GM12864 (cell line): ENCODE data around the gene MAGI1.

Source experiments
- DNase-seq: peaks from one replicate; pipeline ENCODE4 v3.0.0-alpha.2; 2011; ENCODE audit warnings: low read depth
- H3K4me3 ChIP-seq: 2 replicates; pipeline ENCODE4 v1.5.1; 2011; ENCODE audit warnings: mild to moderate bottlenecking, low read depth, low read length, control low read depth
- TF ChIP-seq, protein P1 (sequence below): IDR thresholded peaks from 2 replicates; pipeline ENCODE4 v1.5.1; 2011; ENCODE audit warnings: low read depth, mild to moderate bottlenecking, moderate library complexity, low read length, control low read depth, inconsistent platforms; ENCODE audit errors: missing control alignments

MAGI1 gene

DNA sequence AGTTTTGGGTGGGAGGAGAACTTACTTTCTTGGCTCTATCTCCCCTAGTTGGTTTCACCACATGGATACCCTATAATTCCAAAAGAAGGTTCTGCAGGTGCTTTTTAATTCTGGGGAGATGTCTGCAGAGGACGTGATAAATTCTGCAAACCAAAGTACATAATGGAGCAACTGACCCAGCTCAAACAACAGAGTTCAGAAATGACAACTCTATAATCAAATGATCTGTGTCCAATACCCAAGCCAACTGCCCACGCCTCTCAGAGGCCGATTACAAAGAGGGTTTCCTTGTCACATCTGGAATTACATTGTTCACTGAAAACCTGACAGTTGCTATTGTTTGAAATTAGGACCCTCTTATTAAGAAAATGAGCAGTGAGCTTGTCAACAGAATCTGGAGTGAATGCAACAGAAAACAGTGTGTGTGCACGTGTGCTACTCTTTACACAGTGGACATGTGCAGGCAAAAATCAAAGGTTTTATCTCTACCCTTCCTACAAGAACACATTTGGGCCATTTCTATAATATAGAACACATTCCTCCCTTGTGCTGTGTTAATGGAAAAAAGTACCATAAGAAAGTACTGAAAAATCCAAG lies 593.0 kb downstream of the MAGI1 start:
- H3K4me3 ChIP-seq = no peak overlapping the region
- no peak for DNase-seq

DNA sequence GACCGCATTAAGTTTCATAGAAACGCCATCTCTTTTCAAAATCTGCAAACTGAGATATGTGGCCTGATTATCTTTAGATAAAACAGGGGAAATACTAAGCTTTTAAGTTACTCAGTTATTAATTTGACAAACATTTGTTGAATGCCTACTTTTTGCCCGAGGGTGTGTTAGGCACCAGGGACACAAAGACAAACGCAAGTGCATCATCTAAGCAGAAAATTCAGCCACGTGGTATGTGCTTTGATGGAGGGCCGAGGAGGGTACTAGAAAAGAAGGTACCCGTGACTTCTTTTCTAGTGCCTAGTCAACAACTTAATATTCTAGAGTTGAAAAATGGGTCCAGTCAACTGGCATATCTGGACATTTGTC lies 594.3 kb downstream of the MAGI1 start:
- H3K4me3 ChIP-seq = no peak overlapping the region
- DNase-seq = no peak
- TF ChIP-seq, protein P1, sequence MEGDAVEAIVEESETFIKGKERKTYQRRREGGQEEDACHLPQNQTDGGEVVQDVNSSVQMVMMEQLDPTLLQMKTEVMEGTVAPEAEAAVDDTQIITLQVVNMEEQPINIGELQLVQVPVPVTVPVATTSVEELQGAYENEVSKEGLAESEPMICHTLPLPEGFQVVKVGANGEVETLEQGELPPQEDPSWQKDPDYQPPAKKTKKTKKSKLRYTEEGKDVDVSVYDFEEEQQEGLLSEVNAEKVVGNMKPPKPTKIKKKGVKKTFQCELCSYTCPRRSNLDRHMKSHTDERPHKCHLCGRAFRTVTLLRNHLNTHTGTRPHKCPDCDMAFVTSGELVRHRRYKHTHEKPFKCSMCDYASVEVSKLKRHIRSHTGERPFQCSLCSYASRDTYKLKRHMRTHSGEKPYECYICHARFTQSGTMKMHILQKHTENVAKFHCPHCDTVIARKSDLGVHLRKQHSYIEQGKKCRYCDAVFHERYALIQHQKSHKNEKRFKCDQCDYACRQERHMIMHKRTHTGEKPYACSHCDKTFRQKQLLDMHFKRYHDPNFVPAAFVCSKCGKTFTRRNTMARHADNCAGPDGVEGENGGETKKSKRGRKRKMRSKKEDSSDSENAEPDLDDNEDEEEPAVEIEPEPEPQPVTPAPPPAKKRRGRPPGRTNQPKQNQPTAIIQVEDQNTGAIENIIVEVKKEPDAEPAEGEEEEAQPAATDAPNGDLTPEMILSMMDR = no peak

More for the DNA sequence above, 593.0 kb downstream of the MAGI1 start:
- TF ChIP-seq, protein P1 = no peak

DNA sequence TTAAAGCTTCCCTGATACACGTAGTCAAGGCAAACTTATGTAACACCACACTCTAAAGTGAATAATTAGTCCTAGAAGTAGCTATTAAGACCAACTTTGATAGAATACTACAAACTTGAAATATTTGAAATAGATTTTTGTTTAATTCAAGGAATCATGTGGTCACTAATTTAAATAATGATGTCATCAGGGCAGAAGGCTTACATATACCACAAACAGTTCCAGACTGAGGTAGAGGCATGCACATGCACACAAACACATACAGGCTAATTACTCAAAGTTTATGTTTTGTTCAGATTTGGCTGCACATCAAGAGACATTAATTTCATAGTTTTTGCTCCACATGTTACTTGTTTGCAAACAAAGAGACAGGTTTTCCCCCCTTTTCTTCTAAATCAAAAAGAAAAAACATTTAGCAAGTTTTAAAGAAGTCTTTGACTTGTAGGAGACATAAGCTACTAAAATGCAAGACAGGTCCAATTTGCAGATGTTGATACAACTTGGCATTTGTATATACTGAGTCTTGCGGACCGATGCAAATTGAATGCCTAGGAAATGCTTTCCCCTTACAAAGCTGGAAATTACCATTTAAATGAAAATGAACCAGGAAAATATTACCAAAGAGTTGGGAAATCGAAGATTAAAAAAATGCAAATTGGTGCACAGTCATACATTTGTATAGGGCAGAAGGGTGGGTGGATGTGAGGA lies 594.8 kb downstream of the MAGI1 start:
- H3K4me3 ChIP-seq = no peak overlapping the region
- no peak for DNase-seq
- TF ChIP-seq, protein P1 = no peak

DNA sequence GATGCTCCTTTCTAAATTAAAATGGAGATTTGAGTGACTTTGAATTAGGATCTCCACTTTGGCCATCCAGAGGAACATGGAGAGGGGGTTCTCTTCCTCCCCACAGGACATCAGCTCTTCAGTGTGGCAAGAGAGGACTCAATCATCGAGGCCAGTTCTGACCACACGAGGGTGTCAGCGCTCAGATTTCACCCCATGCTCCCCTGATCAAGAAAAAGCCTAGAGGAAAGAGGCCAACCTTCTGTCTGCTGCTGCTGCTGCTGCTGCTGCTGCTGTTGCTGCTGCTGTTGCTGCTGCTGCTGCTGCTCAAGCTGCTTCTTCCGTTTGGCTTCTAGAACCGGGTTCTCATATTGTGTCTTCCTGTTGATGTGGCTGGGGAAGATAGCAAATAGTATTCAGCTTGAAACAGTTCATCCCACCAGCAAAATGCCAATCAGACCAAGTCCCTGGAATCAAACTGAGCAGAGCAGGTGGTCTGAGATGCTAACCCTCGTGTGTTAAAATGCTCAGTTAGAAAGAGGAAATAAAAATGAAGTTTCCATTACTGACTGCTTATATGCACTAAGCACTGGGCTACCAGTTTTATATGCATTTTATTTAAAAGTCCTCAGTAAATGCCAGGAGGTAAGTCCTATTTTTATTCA lies 599.0 kb downstream of the MAGI1 start:
- TF ChIP-seq, protein P1 = peak; percentile 30
- H3K4me3 ChIP-seq = no peak overlapping the region
- DNase-seq = no peak

DNA sequence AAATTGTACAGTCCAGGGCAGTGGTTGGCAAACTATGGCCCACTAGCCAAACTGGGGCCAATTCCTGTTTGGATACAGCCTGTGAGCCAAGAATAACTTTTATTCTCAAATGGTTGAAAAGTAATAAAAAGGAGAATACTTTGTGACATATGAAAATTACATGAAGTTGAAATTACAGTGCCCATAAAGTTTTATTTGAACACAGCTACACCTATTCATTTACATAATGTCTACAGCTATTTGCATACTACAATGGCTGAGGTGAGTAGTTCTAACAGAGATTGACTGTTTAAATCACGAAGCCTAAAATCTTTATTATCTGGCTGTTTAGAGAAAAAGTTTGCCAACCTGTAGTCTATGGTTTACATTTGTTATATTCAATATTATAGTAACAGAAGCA lies 600.1 kb downstream of the MAGI1 start:
- TF ChIP-seq, protein P1 = no peak
- no peak overlapping the region for H3K4me3 ChIP-seq
- DNase-seq = no peak

DNA sequence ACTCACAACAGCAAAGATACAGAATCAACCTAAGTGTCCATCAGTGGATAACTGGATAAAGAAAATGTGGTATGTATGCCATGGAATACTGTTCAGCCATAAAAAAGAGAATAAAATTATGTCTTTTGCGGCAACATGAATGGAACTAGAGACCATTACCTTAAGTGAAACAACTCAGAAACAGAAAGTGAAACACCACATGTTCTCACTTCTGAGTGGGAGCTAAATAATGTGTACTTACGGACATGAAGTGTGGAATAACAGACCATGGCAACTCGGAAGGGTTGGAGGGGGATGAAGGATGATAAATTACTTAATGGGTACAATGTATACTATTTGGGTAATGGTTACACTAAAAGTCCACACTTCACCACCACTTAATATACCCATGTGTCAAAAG lies 600.6 kb downstream of the MAGI1 start:
- TF ChIP-seq, protein P1 = no peak
- DNase-seq = no peak

More for the DNA sequence above, 600.6 kb downstream of the MAGI1 start:
- no peak overlapping the region for H3K4me3 ChIP-seq
